Epithelial cell of esophagus (primary cell): ENCODE data around the gene CHEK1.

Experiments used
- DNase-seq: peaks from one replicate; pipeline ENCODE4 v3.0.0; 2010; ENCODE audit warnings: low read depth
- H3K4me3 ChIP-seq: 2 replicates; pipeline ENCODE4 v1.5.1; 2011; ENCODE audit warnings: mild to moderate bottlenecking, low read length, control low read depth
- TF ChIP-seq, protein P1 (sequence below): IDR thresholded peaks from 2 replicates; pipeline ENCODE4 v1.5.1; 2011; ENCODE audit warnings: low read depth, mild to moderate bottlenecking, low read length, control low read depth, inconsistent platforms; ENCODE audit not compliant: insufficient read depth; ENCODE audit errors: missing control alignments

Gene CHEK1

DNA sequence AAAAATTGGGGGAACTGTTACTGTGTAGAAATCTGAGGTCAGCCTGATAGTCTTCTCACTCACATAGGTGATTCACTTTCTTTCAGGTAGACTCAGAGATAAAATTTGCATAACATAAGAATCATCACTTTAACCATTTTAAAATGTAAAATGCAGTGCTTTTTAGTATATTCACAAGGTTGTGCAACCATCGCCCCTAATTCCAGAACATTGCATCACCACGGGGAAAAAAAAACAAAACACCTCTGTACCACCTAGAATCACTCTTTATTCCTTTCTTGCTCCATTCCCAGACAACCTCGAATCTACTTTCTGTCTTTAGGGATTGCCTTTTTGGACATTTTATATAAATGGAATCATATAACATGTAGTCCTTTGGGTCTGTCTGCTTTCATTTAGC is 20.9 kb downstream of the CHEK1 start:
- no peak for DNase-seq
- TF ChIP-seq, protein P1, sequence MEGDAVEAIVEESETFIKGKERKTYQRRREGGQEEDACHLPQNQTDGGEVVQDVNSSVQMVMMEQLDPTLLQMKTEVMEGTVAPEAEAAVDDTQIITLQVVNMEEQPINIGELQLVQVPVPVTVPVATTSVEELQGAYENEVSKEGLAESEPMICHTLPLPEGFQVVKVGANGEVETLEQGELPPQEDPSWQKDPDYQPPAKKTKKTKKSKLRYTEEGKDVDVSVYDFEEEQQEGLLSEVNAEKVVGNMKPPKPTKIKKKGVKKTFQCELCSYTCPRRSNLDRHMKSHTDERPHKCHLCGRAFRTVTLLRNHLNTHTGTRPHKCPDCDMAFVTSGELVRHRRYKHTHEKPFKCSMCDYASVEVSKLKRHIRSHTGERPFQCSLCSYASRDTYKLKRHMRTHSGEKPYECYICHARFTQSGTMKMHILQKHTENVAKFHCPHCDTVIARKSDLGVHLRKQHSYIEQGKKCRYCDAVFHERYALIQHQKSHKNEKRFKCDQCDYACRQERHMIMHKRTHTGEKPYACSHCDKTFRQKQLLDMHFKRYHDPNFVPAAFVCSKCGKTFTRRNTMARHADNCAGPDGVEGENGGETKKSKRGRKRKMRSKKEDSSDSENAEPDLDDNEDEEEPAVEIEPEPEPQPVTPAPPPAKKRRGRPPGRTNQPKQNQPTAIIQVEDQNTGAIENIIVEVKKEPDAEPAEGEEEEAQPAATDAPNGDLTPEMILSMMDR, result no peak
- H3K4me3 ChIP-seq, result no peak overlapping the region

DNA sequence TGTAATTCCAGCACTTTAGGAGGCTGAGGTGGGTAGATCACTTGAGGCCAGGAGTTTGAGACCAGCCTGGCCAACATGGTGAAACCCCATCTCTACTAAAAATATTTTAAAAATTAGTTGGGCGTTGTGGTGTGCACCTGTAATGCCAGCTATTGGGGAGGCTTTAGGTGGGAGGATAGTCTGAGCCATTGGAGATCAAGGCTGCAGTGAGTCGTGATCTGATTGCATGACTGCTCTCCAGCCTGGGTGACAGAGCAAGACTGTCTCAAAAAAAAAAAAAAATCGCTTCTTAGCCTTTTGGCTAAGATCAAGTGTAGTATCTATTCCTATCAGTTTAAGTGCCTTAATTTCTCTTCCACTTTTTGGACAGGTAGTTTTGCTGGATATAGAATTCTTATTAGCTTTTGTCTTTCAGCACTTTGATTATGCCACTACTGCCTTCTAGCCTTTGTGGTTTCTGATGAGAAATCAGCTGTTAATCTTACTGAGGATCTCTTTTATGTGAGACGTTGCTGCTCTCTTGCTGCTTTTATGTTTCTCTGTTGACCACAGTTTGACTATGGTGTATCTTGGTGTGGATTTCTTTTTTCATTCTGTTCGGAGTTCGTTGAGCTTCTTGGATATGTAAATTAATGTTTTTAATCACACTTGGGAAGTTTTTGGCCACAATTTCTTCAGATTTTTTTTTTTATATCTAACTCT is 24.7 kb downstream of the CHEK1 start:
- no peak overlapping the region for H3K4me3 ChIP-seq
- DNase-seq, result no peak
- TF ChIP-seq, protein P1, result no peak

DNA sequence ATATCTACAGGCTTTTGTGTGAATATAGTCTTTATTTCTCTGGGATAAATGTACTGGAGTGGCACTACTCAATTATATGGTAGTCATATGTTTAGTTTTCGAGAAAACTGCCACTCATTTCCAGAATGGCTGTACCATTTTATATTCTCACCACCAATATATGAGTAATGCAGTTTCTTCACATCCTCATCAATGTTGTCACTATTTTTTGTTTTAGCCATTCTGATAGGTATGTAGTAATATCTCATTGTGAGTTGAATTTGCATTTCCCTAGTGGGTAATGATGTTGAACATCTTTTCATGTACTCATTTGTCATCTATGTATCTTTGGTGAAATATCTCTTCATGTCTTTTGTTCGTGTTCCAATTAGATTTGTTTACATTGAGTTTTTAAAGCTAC is 37.7 kb downstream of the CHEK1 start:
- H3K4me3 ChIP-seq, result no peak overlapping the region
- DNase-seq, result no peak
- TF ChIP-seq, protein P1, result no peak

DNA sequence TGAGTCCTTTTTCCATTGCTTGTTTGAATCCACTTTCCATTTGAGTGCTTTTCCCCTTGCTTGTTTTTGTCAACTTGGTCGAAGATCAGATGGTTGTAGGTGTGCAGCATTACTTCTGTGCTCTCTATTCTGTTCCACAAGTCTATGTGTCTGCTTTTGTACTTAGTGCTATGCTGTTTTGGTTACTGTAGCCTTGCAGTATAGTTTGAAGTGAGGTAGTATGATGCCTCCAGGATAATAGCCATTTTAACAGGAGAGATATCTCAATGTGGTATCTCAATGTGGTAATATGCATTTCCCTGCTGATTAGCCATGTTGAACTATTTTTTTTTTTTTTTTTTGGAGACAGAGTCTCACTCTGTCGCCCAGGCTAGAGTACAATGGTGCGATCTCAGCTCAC is 38.9 kb downstream of the CHEK1 start:
- DNase-seq, result no peak
- TF ChIP-seq, protein P1, result no peak
- no peak overlapping the region for H3K4me3 ChIP-seq

DNA sequence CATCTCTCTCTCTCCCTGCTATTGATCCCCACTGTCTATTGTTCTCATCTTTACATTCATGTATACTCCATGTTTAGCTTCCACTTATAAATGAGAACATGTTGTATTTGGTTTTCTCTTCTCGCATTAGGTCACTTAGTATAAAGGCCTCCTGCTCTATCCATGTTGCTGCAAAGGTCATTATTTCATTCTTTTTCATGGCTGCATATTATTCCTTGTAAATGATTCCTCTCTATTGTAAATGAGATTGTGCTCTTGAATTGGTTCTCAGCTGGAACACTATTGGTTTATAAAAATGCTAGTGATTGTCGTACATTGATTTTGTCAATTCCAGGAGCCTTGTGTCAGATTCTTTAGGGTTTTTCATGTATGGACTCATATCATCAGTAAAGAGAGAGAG is 42.2 kb downstream of the CHEK1 start:
- H3K4me3 ChIP-seq, result no peak overlapping the region
- no peak for DNase-seq
- TF ChIP-seq, protein P1, result no peak

DNA sequence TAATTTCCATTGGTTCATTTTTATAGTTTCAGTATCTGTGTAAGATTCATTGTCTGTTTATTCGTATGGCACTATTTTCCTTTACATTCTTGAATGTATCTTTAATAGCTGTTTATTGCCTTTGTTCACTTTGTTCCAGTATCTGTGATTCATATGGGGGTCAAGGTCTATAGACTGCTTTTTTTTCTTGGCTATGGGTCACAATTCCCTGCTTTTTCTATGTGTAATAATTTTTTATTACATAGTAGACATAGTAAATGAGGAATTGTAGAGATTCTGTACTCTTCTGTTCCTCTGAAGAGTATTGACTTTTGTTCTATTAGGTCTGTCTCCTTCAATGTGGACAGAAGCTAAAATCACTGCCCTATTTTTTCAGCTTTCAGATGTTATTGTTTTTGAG is 45.2 kb downstream of the CHEK1 start:
- TF ChIP-seq, protein P1, result no peak
- H3K4me3 ChIP-seq, result no peak overlapping the region
- no peak for DNase-seq

DNA sequence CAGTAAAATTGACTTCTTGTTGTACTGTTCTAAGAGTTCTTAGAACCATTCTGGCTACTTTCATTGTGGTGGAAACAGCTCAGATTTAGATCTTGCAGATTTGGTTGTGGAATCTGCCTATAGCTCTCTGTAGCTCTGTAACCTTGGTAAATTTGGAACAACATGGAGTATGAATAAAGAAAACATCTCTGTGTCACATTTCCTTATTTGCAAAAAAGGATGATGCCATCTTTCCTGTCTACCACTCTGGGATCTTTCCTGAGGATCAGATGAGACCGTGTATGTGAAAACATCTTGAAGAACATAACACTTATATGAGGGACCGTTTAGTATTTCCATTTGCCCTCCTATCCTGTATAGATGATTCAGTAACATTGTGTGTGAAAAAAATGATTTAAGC is 46.6 kb downstream of the CHEK1 start:
- DNase-seq, result no peak
- no peak overlapping the region for H3K4me3 ChIP-seq
- TF ChIP-seq, protein P1, result no peak
